Neural progenitor cell (in vitro differentiated cells): Measurements from ENCODE around the gene FAM234B. TPM values are rescaled to one million over a fixed set of nuclear protein-coding genes. Genes with fewer than 3 reads are reported as not detected.

Source experiments
- DNase-seq: peaks from one replicate; pipeline ENCODE4 v3.0.0-alpha.2; 2016; ENCODE audit warnings: low spot score
- H2AFZ ChIP-seq: fragments of 200-600 bp; sonication (generic); replicated peaks from 2 replicates; pipeline ENCODE4 v1.6.1; 2016; ENCODE audit warnings: antibody characterized with exemption
- H3F3A ChIP-seq: fragments of 200-600 bp; sonication (generic); 2 replicates; pipeline ENCODE4 v1.6.1; 2016; ENCODE audit warnings: antibody characterized with exemption, low read depth
- H3K27ac ChIP-seq: fragments of 200-600 bp; sonication (generic); 2 replicates; pipeline ENCODE4 v1.5.1; 2016; ENCODE audit warnings: mild to moderate bottlenecking
- H3K27me3 ChIP-seq: fragments of 200-600 bp; sonication (generic); 2 replicates; pipeline ENCODE4 v1.6.1; 2016; ENCODE audit warnings: mild to moderate bottlenecking, moderate library complexity
- H3K36me3 ChIP-seq: fragments of 200-600 bp; sonication (generic); 2 replicates; pipeline ENCODE4 v1.5.1; 2016
- H3K4me1 ChIP-seq: fragments of 200-600 bp; sonication (generic); 2 replicates; pipeline ENCODE4 v1.6.1; 2016; ENCODE audit warnings: mixed run types
- H3K4me2 ChIP-seq: fragments of 200-600 bp; sonication (generic); 2 replicates; pipeline ENCODE4 v1.6.1; 2016
- H3K4me3 ChIP-seq: fragments of 200-600 bp; sonication (generic); 2 replicates; pipeline ENCODE4 v1.5.1; 2016
- H3K79me2 ChIP-seq: fragments of 200-600 bp; sonication (generic); 2 replicates; pipeline ENCODE4 v1.6.1; 2016; ENCODE audit warnings: low read depth
- H3K9ac ChIP-seq: fragments of 200-600 bp; sonication (generic); 2 replicates; pipeline ENCODE4 v1.6.1; 2016
- H3K9me3 ChIP-seq: fragments of 200-600 bp; sonication (generic); 2 replicates; pipeline ENCODE4 v1.5.1; 2016; ENCODE audit warnings: low read depth
- H4K20me1 ChIP-seq: fragments of 200-600 bp; sonication (generic); 2 replicates; pipeline ENCODE4 v1.6.1; 2016; ENCODE audit warnings: low read depth
- H3K27ac Mint-ChIP-seq: 3 replicates; pipeline ENCODE4 v1.8.0; 2021; ENCODE audit warnings: mixed read lengths
- H3K27me3 Mint-ChIP-seq: 2 replicates; pipeline ENCODE4 v1.8.0; 2022; ENCODE audit warnings: low read depth, mild to moderate bottlenecking, inconsistent platforms, moderate library complexity, mixed read lengths; ENCODE audit not compliant: insufficient read depth
- H3K36me3 Mint-ChIP-seq: 3 replicates; pipeline ENCODE4 v1.8.0; 2021; ENCODE audit warnings: mixed read lengths
- H3K4me1 Mint-ChIP-seq: 3 replicates; pipeline ENCODE4 v1.8.0; 2021; ENCODE audit warnings: mixed read lengths
- H3K4me3 Mint-ChIP-seq: 3 replicates; pipeline ENCODE4 v1.8.0; 2021; ENCODE audit warnings: mild to moderate bottlenecking, moderate library complexity, mixed read lengths
- H3K9me3 Mint-ChIP-seq: 3 replicates; pipeline ENCODE4 v1.8.0; 2020; ENCODE audit warnings: mixed read lengths
- EZH2 ChIP-seq: fragments of 200-600 bp; sonication (generic); IDR thresholded peaks from 2 replicates; pipeline ENCODE4 v1.6.1; 2017; ENCODE audit warnings: antibody characterized with exemption, mild to moderate bottlenecking, moderate library complexity
- EZH2phosphoT487 ChIP-seq: fragments of 200-600 bp; sonication (generic); IDR thresholded peaks from 2 replicates; pipeline ENCODE4 v1.6.1; 2017; ENCODE audit warnings: antibody characterized with exemption
- total RNA-seq: library from RNA; depleted of rRNA; stranded (reverse); fragments of >200 nt; gene quantifications from 2 replicates; pipeline ENCODE4 v1.2.3, GENCODE V29; 2015; ENCODE audit warnings: low replicate concordance
- TF ChIP-seq, protein P1 (sequence below): fragments of 200-600 bp; sonication (generic); IDR thresholded peaks from 2 replicates; pipeline ENCODE4 v1.5.1; 2017; ENCODE audit warnings: antibody characterized with exemption, mild to moderate bottlenecking

The FAM234B gene
- total RNA-seq, 1 donor from 2014 or later: 20.8 TPM

DNA sequence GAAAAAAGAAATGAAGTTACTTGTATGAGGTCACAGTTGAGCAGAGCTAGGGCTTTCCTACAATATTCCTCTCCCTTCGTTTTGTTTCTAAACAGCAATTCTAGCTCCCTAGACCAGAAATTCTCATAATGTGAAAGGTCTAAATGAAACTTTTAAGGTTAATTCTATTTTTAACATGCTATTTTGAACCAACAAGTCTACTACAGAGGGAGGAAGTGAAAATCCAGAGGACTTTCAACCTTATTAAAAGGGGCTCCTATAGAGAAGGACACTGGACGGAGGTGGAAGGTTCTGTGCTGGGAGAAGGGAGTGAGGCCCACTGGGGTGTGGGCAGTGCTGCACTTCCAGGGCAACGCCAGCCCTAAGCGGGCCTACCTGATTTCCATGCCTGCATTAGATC, 45.9 kb downstream of the FAM234B start:
- peaks cover 10% of the 10 kb centered on the region for H3K36me3 Mint-ChIP-seq
- Histone ChIP-seq H3K27me3 (no peaks in the 10 kb centered on the region), H4K20me1 (no peaks in the 10 kb centered on the region), H3K27ac (no peak overlapping the region), H3F3A (no peaks in the 10 kb centered on the region), H3K9ac (no peak overlapping the region), H3K79me2 (no peaks in the 10 kb centered on the region), H3K36me3 (no peaks in the 10 kb centered on the region), H2AFZ (no peak overlapping the region), H3K9me3 (no peaks in the 10 kb centered on the region), H3K4me3 (no peak overlapping the region), H3K4me1 (peaks cover 9% of the 10 kb centered on the region), H3K4me2 (no peak overlapping the region)
- TF ChIP-seq EZH2 (no peak), EZH2phosphoT487 (no peak)
- TF ChIP-seq, protein P1, sequence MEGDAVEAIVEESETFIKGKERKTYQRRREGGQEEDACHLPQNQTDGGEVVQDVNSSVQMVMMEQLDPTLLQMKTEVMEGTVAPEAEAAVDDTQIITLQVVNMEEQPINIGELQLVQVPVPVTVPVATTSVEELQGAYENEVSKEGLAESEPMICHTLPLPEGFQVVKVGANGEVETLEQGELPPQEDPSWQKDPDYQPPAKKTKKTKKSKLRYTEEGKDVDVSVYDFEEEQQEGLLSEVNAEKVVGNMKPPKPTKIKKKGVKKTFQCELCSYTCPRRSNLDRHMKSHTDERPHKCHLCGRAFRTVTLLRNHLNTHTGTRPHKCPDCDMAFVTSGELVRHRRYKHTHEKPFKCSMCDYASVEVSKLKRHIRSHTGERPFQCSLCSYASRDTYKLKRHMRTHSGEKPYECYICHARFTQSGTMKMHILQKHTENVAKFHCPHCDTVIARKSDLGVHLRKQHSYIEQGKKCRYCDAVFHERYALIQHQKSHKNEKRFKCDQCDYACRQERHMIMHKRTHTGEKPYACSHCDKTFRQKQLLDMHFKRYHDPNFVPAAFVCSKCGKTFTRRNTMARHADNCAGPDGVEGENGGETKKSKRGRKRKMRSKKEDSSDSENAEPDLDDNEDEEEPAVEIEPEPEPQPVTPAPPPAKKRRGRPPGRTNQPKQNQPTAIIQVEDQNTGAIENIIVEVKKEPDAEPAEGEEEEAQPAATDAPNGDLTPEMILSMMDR: no peak
- H3K27me3 Mint-ChIP-seq: peaks cover 2% of the 10 kb centered on the region
- DNase-seq: no peak
- no peak overlapping the region for H3K4me3 Mint-ChIP-seq
- H3K9me3 Mint-ChIP-seq: no peaks in the 10 kb centered on the region
- no peak overlapping the region for H3K27ac Mint-ChIP-seq
- peaks cover 40% of the 10 kb centered on the region for H3K4me1 Mint-ChIP-seq

DNA sequence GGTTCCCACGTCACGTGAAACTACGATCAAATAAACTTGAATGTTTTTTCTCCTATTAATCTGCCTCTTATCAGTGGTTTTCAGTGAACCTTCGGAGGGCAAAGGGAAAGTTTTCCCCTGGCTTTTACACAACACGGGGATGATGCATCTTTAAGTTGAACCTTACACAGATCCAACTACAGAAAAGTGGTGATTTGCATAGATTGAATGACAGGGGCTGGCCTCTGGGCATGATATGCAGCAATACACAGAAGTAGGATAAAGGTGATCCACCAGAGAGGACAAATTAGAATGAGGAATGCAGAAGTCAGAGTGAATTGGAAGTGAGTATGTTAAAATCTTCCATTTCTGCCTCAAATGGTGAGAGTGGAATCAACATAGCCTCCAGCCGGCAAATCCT, 47.7 kb downstream of the FAM234B start:
- H3K4me1 ChIP-seq: peaks cover 9% of the 10 kb centered on the region
- no peaks in the 10 kb centered on the region for H3K79me2 ChIP-seq
- H3K9ac ChIP-seq: no peak overlapping the region
- Mint-ChIP-seq H3K27me3 (peaks cover 2% of the 10 kb centered on the region), H3K4me3 (no peak overlapping the region), H3K36me3 (peaks cover 7% of the 10 kb centered on the region), H3K27ac (peak overlapping the region; percentile 2), H3K9me3 (no peaks in the 10 kb centered on the region), H3K4me1 (peaks cover 44% of the 10 kb centered on the region)
- no peaks in the 10 kb centered on the region for H3K9me3 ChIP-seq
- no peaks in the 10 kb centered on the region for H3K36me3 ChIP-seq
- H3K4me2 ChIP-seq: no peak overlapping the region
- H2AFZ ChIP-seq: no peak overlapping the region
- DNase-seq: no peak
- H3K4me3 ChIP-seq: no peak overlapping the region
- H3K27me3 ChIP-seq: no peaks in the 10 kb centered on the region
- no peak for TF ChIP-seq EZH2
- TF ChIP-seq EZH2phosphoT487: no peak
- TF ChIP-seq, protein P1: no peak
- no peak overlapping the region for H3K27ac ChIP-seq
- no peaks in the 10 kb centered on the region for H3F3A ChIP-seq
- no peaks in the 10 kb centered on the region for H4K20me1 ChIP-seq

DNA sequence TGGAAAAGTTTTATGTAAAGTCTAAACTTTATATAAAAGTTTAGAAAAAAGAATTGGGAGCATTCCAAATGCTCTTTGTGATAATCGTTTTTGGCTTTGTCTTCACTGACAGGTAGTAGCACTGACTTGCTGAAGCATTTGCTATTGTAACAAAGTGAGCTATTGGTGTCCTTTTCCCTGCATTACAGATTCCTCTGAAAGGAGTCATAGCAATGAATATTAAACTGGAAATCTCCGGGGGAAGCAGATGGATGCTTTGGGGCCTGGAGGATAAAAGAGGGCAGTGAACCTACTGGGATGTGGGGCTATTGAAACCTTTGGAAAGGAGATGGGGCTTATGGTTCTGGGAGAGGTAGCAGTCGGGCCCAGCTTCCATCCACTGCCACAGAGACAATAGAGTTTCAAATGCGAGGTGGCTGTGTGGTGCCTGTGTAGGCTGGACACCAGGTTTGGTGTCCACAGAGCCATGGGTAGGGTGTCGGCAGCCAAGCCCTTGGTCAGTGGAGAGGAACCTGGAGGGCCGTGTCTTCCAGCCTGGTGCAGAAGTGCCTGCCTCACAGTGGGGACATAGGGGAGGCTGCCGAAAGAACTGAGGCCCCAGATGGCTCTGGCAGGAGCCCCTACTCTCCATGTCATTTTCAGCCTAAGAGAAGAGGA, 49.1 kb downstream of the FAM234B start:
- H3K27me3 ChIP-seq: no peaks in the 10 kb centered on the region
- H4K20me1 ChIP-seq: no peaks in the 10 kb centered on the region
- no peaks in the 10 kb centered on the region for H3K9me3 Mint-ChIP-seq
- no peak overlapping the region for H3K4me3 Mint-ChIP-seq
- TF ChIP-seq EZH2phosphoT487 (no peak), EZH2 (no peak)
- TF ChIP-seq, protein P1: no peak
- no peak overlapping the region for H3K4me3 ChIP-seq
- H3K9ac ChIP-seq: no peak overlapping the region
- H3K4me1 ChIP-seq: peaks cover 11% of the 10 kb centered on the region
- no peaks in the 10 kb centered on the region for H3K79me2 ChIP-seq
- no peaks in the 10 kb centered on the region for H3K9me3 ChIP-seq
- no peak overlapping the region for H3K27ac ChIP-seq
- no peak overlapping the region for H3K27ac Mint-ChIP-seq
- H2AFZ ChIP-seq: no peak overlapping the region
- H3K36me3 Mint-ChIP-seq: peaks cover 2% of the 10 kb centered on the region
- H3K27me3 Mint-ChIP-seq: peaks cover 2% of the 10 kb centered on the region
- DNase-seq: no peak
- no peaks in the 10 kb centered on the region for H3F3A ChIP-seq
- H3K4me2 ChIP-seq: no peak overlapping the region
- H3K4me1 Mint-ChIP-seq: peaks cover 41% of the 10 kb centered on the region
- no peaks in the 10 kb centered on the region for H3K36me3 ChIP-seq
